ES-I3 (cell line): Measurements from ENCODE around the gene SPOPL.
A peak's percentile ranks its signal among the peaks of the same experiment; 100 is the strongest.

Experiments used
- H3K36me3 ChIP-seq: 2 replicates; pipeline ENCODE4 v1.6.1; 2013; ENCODE audit warnings: mild to moderate bottlenecking, low read length, control low read depth, moderate library complexity; ENCODE audit not compliant: insufficient read depth
- H3K4me1 ChIP-seq: 2 replicates; pipeline ENCODE4 v1.6.1; 2013; ENCODE audit warnings: mild to moderate bottlenecking, control low read depth, low read length; ENCODE audit not compliant: insufficient read depth
- H3K9ac ChIP-seq: 2 replicates; pipeline ENCODE4 v1.6.1; 2013; ENCODE audit warnings: low read depth, mild to moderate bottlenecking, low read length, moderate library complexity
- H3K9me3 ChIP-seq: 2 replicates; pipeline ENCODE4 v1.6.1; 2013; ENCODE audit warnings: mild to moderate bottlenecking, low read length, moderate library complexity; ENCODE audit not compliant: control insufficient read depth, insufficient read depth

SPOPL gene

GRCh38 chr2:138485019-138485418 is 16.6 kb upstream of the SPOPL start:
- Histone ChIP-seq H3K4me1 (no peaks in the 10 kb centered on the region), H3K9me3 (no peaks in the 10 kb centered on the region), H3K9ac (no peak overlapping the region), H3K36me3 (no peaks in the 10 kb centered on the region)

GRCh38 chr2:138486363-138487198 is 15.0 kb upstream of the SPOPL start:
- Histone ChIP-seq H3K36me3 (no peaks in the 10 kb centered on the region), H3K4me1 (no peaks in the 10 kb centered on the region), H3K9me3 (no peaks in the 10 kb centered on the region), H3K9ac (no peak overlapping the region)

- Histone ChIP-seq H3K9me3 (no peaks in the 10 kb centered on the region), H3K4me1 (peaks cover 6% of the 10 kb centered on the region), H3K9ac (no peak overlapping the region), H3K36me3 (no peaks in the 10 kb centered on the region)
These were observed 10.7 kb upstream of the SPOPL start for GRCh38 chr2:138490673-138491494.

GRCh38 chr2:138491495-138491862 is 10.1 kb upstream of the SPOPL start:
- no peaks in the 10 kb centered on the region for H3K36me3 ChIP-seq
- no peak overlapping the region for H3K9ac ChIP-seq
- no peaks in the 10 kb centered on the region for H3K9me3 ChIP-seq
- H3K4me1 ChIP-seq: peaks cover 6% of the 10 kb centered on the region

- Histone ChIP-seq H3K9ac (no peak overlapping the region), H3K4me1 (peaks cover 6% of the 10 kb centered on the region), H3K9me3 (no peaks in the 10 kb centered on the region), H3K36me3 (no peaks in the 10 kb centered on the region)
These were observed 9.4 kb upstream of the SPOPL start for GRCh38 chr2:138492160-138492559.

- H3K9ac ChIP-seq: no peak overlapping the region
- H3K4me1 ChIP-seq: peaks cover 6% of the 10 kb centered on the region
- H3K9me3 ChIP-seq: no peaks in the 10 kb centered on the region
- H3K36me3 ChIP-seq: no peaks in the 10 kb centered on the region
These were observed 8.2 kb upstream of the SPOPL start for GRCh38 chr2:138493334-138493733.

- Histone ChIP-seq H3K9me3 (no peaks in the 10 kb centered on the region), H3K4me1 (peaks cover 6% of the 10 kb centered on the region), H3K36me3 (no peaks in the 10 kb centered on the region), H3K9ac (no peak overlapping the region)
These were observed 7.2 kb upstream of the SPOPL start for GRCh38 chr2:138494265-138494966.

GRCh38 chr2:138495384-138495783 is 6.2 kb upstream of the SPOPL start:
- peaks cover 6% of the 10 kb centered on the region for H3K4me1 ChIP-seq
- no peaks in the 10 kb centered on the region for H3K36me3 ChIP-seq
- no peak overlapping the region for H3K9ac ChIP-seq
- H3K9me3 ChIP-seq: no peaks in the 10 kb centered on the region

GRCh38 chr2:138496096-138496651 is 5.4 kb upstream of the SPOPL start:
- peaks cover 6% of the 10 kb centered on the region for H3K4me1 ChIP-seq
- no peaks in the 10 kb centered on the region for H3K36me3 ChIP-seq
- H3K9me3 ChIP-seq: no peaks in the 10 kb centered on the region
- H3K9ac ChIP-seq: no peak overlapping the region

GRCh38 chr2:138497294-138497693 is 4.3 kb upstream of the SPOPL start:
- peaks cover 6% of the 10 kb centered on the region for H3K4me1 ChIP-seq
- no peaks in the 10 kb centered on the region for H3K36me3 ChIP-seq
- H3K9ac ChIP-seq: no peak overlapping the region
- H3K9me3 ChIP-seq: no peaks in the 10 kb centered on the region

- Histone ChIP-seq H3K9me3 (no peaks in the 10 kb centered on the region), H3K36me3 (no peaks in the 10 kb centered on the region), H3K9ac (no peak overlapping the region), H3K4me1 (peaks cover 8% of the 10 kb centered on the region; the same call in 1 of the 2 replicates)
These were observed 1.9 kb upstream of the SPOPL start for GRCh38 chr2:138499684-138500083.

- H3K4me1 ChIP-seq: 0 out of 2 replicates have a peak, but pooled peaks cover 6% of the 10 kb centered on the region
- H3K9ac ChIP-seq: peak overlapping the region; percentile 99
- H3K36me3 ChIP-seq: no peaks in the 10 kb centered on the region
- H3K9me3 ChIP-seq: no peaks in the 10 kb centered on the region
These were observed 762 bp upstream of the SPOPL start for GRCh38 chr2:138500592-138501424.

GRCh38 chr2:138502255-138503086 is 901 bp downstream of the SPOPL start:
- 0 out of 2 replicates have a peak, but pooled peaks cover 6% of the 10 kb centered on the region for H3K4me1 ChIP-seq
- H3K9ac ChIP-seq: peak overlapping the region; percentile 89
- no peaks in the 10 kb centered on the region for H3K9me3 ChIP-seq
- no peaks in the 10 kb centered on the region for H3K36me3 ChIP-seq
